A673 (cell line): ENCODE measurements around the gene HDAC4.

ENCODE experiments used
- EZH2 ChIP-seq: fragments of 200-600 bp; sonication (generic); IDR thresholded peaks from 2 replicates; pipeline ENCODE4 v1.6.1; 2017; ENCODE audit warnings: borderline replicate concordance, low read depth, mild to moderate bottlenecking, mixed read lengths, antibody characterized with exemption, low read length; ENCODE audit not compliant: poor library complexity, severe bottlenecking
- TF ChIP-seq, protein P1 (sequence below): fragments of 300-800, 200-600 bp; sonication (generic); conservative IDR thresholded peaks from 2 replicates; pipeline ENCODE4 v1.5.1; 2017; ENCODE audit warnings: low read depth, mild to moderate bottlenecking, antibody characterized with exemption, low read length, moderate library complexity, mixed read lengths

DNA sequence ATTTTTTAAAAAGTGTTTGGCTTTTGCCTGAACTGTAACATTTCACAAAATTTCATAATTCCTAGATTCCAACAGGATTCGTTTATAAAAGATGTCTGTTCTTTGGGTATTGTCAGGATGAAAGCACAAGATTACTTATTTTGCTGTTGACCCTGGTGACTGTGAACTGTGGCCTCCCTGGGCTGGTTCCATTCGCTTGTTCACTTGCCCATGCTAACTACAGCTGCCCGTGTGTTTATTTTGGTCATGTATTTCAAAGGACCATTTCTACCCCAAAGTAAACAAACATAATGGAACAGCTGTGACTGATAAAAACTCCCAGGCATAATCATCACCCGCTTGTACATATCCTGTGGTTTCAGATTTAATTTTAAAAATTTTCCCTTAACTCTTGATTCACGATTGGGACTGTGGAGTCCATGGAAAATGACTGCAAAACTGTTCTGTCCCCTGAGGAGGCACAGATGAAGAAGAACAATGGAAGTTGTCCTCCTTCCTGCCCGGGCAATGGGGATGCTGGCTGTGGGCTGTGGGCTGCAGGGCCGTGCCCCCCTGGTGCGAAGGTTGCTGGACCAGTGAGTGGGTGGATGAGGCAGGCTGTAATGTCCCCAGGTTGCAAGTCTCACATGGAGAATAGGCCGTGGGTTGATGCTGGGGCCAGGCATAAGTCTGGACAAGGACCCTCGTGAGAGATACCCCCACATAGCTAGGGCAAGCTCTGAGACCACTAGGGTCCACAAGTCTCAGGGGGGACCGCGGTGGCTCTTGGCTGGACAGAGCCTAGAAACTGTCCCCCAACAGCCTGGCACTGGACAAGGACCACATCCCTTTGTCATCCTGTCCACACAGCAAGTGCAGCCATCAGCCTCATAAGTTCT lies 28.9 kb upstream of the HDAC4 start:
- TF ChIP-seq, protein P1, sequence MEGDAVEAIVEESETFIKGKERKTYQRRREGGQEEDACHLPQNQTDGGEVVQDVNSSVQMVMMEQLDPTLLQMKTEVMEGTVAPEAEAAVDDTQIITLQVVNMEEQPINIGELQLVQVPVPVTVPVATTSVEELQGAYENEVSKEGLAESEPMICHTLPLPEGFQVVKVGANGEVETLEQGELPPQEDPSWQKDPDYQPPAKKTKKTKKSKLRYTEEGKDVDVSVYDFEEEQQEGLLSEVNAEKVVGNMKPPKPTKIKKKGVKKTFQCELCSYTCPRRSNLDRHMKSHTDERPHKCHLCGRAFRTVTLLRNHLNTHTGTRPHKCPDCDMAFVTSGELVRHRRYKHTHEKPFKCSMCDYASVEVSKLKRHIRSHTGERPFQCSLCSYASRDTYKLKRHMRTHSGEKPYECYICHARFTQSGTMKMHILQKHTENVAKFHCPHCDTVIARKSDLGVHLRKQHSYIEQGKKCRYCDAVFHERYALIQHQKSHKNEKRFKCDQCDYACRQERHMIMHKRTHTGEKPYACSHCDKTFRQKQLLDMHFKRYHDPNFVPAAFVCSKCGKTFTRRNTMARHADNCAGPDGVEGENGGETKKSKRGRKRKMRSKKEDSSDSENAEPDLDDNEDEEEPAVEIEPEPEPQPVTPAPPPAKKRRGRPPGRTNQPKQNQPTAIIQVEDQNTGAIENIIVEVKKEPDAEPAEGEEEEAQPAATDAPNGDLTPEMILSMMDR = no peak
- no peak for TF ChIP-seq EZH2
